ENCODE results near the gene TXN.

Gene TXN

DNA sequence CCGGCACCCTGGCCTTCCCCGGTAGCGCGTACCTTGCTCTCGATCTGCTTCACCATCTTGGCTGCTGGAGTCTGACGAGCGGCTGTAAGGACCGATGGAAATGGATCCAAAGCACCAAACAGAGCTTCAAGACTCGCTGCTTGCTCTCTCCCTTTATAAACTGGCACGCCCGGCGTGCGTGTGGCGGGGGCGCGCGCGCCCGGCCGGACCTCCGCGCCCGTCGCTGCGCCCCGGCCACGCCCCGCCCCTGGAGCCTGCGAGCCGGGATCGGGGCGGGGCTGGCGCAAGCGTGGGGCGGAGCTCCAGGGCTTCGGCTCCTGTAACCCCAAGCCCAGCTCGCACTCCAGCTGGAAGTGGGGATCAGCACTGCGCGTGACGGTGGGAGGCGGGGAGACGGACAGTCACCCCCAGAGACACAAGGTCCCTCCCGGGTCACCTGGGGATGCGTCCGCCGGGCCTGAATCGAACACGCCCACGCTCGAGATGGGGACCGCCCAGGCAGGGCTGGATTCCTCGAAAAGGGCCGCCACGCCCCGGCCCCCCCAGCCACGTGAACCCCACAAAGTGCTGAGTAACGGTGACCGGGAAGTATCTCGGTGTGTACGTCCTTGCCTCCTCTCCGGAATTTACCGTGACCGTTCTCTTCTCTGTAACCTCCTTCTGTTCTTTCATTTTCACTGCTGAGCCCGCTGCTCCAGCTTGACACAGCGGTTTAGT is at the start of gene TXN:
TSS of gene TXN (minus strand) at position 128 of the 717 bp plus-strand sequence. CDS start at position 56, 72 bp downstream.
- DNase-seq (ENCODE audit: low spot score): peak; percentile 99

DNA sequence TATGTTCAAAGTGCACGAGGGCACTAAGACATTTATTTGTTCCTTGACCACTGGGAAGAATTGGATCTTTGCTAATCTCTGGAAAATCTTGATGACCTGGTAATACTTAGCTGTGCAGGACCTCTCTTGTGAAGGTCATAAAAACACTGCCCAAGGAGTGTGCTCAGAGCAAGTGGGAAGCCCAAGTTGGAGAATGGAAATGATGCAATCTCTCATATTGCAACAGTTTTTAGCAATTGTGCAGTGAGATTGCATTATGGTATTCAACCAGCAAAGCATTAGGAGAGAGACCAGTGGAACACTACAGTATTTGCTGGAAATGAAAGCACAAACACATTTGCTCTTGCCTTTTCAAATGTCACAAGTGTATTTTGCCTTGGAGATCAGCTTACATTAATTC is 46.8 kb upstream of the TXN start:
- no peak for DNase-seq (ENCODE audit: low spot score)

DNA sequence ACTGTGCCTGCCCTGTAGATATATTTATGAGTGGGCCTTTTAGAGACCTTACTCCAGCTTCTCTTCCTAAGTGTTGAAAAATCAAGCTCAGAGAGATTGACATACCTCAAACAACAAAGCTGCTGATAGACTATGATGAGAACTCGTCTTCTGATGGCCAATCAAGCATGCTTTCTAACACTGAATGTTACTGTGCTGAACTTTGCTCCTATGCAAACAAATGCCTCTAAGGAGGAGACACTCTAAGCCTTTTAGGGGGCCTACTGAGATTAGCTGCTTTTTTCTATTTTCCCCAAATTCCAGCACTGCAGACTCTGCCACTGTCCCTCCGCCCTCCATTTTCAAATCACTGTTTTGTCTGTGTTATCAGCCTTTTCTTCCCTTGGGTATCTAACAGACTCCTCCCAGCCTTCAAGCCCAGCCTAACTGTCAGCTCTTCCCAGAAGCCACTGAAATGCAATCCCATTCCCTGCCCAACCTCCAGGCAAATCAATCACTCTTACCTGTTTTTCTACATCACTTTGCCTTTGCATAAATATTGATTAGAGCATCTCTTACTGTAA is 41.8 kb upstream of the TXN start:
- no peak for DNase-seq (ENCODE audit: low spot score)

DNA sequence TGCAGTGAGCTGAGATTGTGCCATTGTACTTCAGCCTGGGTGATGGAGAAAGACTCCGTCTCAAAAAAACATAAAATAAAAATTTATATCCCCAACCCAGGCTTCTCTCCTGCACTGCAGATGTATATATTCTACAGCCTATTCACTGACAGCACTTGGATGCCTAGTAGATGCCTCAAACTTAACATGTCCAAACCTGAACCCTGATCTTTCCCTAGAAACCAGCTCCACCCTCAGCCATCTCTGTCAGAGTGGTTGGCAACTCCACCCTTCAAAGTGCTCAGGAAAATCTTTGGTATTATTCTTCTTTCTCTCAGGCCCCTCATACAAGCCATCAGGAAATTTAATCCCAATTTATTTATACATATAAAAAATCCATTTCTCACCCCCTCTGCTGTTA is 36.9 kb upstream of the TXN start:
- no peak for DNase-seq (ENCODE audit: low spot score)

DNA sequence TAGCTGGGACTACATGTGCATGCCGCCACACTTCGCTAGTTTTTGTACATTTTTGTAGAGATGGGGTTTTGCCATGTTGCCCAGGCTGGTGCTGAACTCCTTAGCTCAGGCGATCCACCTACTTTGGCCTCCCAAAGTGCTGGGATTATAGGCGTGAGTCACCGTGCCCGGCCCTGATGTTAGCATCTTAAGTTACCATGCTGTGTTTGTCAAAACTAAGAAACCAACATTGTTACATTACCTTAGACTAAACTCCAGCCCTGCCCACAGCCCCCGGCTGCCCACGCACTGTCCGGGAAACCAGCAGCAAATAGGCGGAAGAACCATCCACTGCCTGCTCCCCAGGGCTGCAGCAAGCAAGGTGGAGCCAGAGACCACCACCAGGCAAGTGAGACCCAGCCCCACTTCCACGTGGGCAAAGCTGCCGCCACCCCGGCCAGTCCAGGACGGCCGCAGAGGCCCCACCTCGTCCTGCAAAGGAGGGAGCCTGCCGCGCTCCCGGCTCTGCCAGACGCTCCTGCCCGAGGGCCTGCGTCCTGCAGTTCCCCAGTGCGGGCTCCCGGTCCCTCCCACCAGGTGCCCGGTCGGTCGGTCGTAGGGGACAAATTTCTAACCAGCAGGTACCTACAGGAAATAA is 35.7 kb upstream of the TXN start:
- DNase-seq (ENCODE audit: low spot score): no peak

DNA sequence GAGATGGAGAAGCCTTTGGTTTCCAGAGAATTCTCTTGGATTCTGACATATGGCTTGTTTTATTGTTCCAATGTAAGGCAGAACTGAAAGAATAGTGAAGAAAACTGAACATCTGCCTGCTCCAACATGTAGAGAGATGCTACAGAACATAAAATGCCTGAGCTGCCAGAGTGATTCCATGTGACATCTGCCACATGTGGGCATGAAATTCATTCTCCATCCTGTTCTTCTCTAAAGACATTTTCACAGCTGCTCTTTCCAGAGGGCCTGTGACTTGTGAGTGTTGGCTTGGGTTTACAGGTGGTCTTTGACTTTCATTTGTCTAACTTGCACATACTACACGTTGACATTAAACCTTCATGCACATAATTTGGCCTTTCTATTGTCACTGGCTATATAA is 33.7 kb upstream of the TXN start:
- DNase-seq (ENCODE audit: low spot score): no peak

DNA sequence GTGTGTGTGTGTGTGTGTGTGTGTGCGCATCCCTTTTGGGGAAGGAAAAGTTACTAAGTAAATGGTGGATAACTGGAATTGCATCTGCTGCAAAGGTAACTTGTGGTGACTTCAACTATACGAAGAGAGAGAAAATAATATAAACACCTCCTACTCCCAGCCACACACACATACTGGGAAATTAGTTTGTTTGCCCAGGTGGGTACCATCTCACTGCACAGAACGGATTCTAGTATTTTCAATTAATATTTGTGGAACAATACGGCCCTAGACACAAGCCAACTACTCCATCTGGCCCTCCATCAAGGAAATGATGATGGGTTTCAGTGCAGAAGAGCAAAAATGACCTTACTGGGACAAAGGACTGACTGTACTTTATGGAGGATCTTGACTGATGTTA is 32.2 kb upstream of the TXN start:
- DNase-seq (ENCODE audit: low spot score): no peak

DNA sequence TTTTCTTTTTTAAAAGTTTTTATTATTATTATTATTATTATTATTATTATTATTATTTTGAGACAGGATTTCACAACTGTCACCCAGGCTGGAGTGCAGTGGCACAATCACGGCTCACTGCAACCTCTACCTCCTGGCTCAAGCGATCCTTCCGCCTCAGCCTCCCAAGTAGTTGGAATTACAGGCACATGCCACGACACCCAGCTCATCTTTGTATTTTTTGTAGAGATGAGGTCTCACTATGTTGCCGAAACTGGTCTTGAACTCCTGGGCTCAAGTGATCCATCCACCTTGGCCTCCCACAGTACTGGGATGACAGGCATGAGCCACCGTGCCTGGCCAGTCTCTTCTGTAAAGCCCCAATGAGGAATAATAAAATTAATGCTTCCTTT is 31.0 kb upstream of the TXN start:
- DNase-seq (ENCODE audit: low spot score): no peak

DNA sequence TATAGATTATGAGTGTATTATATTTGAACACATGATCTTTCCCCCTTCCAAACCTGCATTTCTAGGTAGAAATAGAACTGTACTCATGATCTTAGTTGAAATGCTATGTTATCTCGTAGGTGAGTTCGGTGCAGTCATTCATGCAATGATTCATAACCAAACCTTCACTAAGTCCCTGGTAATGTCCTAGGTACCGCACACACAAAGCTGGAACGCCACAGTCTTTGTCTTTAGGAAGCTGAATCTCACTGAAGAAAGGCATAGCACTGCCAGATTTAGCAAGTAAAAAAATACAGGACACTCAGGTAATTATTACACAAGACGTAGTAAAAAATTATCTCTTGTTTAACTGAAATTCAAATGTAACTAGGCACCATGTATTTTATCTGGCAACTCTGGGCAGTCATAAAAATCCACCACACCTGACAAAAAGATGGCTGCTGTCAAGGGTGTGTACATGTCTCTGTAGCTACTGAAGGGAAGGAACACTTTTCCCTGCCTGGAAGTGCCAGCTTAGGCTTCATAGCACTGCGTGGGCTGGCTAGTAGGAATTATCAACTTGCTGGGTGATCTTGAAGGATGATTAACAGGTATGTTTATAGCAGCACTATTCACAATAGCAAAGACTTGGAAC is 28.0 kb upstream of the TXN start:
- no peak for DNase-seq (ENCODE audit: low spot score)

DNA sequence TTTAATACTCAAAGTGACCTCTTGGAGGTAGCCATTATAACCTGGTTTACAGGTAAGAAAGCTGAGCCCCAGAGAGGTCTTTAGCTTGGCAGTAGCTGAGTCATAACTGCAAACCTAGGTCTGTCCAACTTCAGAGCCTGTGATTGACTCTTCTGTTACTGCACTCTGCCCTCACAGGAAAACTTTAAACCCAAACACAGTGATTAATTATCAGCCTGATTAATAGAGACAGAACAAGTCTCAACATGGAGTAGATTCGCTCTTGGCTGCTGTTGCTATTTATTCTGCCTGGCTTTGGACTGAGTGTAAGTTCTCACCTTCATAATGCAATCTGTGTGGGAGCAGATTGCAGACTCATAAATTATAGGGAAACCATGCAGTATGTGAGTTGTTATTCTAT is 27.4 kb upstream of the TXN start:
- no peak for DNase-seq (ENCODE audit: low spot score)

DNA sequence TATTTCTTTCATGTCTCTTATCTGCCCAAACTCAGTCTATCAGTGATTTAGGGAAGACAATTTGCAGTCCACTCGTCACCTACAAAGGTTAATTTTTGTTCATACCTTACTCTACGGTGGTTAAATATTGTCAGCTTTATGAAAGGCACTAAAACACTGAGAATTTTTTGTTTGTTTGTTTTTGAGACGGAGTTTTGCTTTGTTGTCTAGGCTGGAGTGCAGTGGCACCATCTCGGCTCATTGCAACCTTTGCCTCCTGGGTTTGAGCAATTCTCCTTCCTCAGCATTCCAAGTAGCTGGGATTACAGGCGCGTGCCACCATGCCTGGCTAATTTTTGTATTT is 26.4 kb upstream of the TXN start:
- DNase-seq (ENCODE audit: low spot score): no peak

DNA sequence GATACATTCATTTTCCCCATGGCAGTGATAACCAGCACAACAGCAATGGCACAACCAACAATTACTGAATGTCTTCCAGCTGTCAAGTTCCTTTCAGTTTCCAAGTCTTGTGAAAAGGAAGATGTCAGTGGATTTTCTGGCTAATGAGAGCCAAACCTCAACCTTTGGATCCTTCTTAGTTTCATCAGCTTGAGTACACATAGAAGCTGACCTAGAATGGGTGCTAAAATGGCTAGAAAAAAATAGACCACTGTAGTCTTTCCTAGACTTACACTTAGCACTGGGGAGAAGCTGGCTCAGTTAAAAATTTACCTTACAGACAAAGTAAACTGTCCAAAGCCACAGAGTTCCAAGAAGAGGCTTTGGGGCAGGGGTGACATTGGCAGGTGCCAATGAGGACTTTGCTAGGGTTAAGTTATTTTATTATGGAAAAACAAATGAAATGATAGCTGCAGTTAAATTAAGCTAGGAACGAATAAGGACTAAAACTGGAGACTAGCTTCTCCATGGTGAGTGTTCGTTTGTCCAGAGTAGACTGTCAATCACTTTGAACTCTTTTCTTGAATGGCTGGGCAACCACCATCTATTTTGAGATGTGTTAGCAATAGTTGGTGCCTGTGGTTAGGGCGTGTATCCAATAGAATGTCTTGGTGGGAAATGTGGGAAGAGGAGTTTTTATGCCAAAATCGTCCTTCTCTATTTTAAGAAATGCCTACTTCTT is 25.9 kb upstream of the TXN start:
- DNase-seq (ENCODE audit: low spot score): no peak

DNA sequence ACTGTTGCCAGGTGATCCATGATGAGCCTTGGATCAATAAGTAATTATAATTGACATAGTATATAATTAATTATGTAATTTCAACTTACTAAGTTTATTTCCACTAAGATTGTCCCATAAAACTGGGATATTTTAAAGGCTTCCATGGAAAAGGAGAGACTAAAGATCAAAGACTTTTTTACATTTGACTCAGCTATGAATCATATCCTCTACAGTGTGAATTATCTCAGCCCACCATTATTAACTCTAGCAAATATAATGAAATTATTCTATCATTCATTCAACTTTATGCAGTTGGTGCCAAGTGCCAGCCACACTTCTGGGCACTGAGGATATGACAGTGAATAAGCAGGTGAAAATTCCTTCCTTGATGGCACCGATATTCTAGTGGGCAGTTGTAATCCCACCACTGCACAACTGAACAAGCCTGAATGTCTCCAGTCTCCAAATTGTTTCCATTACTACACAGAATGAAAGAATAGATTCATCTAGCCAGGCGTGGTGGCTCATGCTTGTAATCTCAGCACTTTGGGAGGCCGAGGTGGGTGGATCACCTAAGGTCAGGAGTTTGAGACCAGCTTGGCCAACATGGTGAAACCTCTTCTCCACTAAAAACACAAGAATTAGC is 21.9 kb upstream of the TXN start:
- no peak for DNase-seq (ENCODE audit: low spot score)

DNA sequence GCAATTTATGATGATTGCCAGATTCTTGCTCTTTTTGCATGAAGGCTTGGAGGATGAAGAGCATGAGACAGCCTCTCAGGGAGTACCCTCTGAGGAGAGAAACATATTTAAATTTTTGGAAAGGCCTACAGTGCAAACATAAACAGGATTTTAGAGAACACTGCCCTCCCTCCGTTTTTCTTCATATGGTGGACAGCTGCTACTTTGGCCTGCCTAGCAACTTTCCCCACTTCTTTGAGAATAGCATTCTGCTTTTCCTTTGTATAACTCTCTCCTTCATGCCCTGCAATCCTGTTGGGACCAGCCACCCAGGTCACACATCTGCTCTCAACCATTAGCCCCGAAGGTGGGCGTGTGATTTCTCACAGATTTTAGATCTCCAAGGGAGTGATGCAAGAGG is 20.5 kb upstream of the TXN start:
- no peak for DNase-seq (ENCODE audit: low spot score)

DNA sequence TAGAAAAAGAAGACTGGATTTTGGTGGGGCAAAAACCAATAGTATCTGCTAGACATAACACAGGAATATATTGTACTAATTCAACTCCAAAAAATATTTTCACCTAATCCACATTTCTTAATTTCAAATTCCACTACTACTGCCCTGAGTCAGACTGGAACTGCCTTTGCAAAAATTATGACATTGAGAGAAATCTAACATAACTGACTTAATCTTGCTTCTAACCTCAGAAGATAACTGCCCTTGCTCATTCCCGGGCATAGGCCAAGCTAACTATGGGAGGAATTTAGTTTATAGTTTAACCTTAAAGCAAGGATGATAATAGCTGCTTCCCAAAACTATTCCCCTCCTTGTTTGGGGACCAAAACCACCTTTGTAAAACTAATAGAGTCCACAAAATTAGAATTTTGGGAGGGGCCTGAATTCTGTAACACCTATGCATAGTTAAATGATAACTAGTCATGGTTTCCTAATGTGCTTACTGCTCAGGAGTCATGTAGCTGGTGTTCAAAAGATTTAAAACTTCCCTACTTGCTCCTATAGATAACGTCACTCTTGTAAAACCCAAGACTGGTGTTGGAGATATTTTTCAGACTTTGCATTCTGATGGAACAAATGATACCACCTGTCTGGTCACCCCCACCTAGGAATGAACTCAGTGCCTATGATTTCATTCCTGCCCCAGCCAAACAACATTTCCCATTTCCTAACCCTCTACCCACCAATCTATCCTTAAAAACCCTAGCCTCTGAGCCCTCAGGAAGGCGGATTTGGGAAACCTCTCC is 14.1 kb upstream of the TXN start:
- DNase-seq (ENCODE audit: low spot score): no peak

DNA sequence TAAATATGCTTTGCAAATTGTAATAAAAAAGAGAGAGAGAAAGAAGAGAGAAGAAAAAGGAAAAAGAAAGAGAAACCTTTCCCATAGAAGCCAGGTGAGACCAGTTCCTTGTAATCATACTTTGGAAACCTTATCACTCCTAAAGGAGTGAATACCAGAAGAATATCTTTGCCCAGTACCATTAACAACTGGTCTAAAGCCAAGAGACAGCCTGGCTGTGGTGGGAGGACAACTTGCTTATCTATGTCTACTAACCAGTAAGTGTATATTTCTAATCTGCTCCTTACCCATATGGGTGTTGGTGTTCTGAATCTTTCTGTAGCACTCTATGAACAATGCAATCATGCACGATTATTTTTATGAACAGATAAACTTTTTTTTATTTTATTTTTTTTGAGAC is 10.5 kb upstream of the TXN start:
- DNase-seq (ENCODE audit: low spot score): no peak

DNA sequence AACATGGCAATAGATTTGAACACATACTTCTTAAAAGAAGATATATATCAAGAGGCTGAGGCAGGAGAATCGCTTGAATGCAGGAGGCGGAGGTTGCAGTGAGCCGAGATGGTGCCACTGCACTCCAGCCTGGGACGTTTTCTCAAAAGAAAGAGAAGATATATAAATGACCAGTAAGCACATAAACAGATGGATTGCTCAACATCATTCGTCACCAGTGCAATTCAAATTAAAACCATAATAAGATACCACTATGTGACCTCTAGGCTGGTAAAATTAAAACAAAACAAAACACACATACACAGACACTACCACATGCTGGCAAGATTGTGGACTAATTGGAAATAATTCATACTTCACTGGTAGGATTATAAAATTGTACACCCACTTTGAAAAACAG is 5.3 kb upstream of the TXN start:
- no peak for DNase-seq (ENCODE audit: low spot score)

DNA sequence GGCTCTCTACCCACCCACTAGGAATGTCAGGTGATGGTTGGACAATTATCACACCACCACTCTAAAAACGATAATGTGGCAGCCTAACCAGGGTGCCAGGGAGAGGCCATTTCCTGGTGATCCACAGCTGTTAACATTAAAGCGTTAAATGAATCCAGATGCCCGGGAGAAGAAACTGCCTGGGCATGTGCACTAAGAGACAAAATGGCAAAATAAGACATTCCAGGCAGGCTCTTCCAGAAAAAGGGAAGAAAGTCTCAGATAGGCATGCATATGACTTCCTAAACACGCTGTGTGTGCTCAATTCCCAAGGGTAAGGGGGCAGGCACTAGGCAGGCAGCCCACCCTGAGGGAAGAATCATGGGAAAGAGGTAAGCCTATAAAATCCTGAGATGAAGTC is 4.6 kb upstream of the TXN start:
- no peak for DNase-seq (ENCODE audit: low spot score)

DNA sequence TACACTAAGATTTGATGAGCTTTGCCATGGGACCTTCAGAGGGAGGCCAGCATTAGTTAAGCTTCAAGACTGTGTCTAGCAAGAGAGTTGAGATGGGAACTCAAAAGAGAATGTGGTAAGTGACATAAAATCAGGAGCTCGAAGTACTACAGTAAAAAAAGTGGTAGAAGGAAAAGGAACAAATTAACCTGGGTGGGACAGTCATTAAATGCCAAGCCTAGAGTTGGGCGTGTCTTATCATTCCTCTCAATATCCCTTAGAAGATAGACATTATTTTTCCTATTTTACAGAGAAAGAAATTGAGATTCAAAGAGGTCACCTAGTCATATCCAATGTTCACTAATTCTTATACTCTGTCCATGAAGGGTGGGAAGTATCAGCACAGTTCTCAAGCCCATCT is 3.3 kb upstream of the TXN start:
- no peak for DNase-seq (ENCODE audit: low spot score)

DNA sequence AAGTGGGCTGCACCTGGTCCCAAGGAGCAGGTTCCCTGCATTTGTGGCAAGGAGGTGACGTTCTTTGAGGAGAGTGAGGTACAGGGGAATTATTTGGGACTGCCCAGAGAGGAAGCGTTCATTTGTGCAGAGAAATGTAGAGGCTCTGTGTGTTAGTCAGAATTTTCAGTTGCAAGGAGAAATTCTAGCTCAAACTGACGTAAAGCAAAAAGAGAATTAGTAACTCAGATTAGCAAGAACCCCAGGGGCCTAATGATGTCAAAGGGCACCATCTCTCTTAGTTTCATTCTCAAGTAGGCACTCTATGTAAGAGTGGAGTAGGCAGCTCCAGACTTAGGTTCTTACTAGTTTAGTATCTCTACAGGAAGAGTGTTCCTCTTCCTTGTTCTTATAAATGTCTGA is 2.4 kb upstream of the TXN start:
- DNase-seq (ENCODE audit: low spot score): no peak

DNA sequence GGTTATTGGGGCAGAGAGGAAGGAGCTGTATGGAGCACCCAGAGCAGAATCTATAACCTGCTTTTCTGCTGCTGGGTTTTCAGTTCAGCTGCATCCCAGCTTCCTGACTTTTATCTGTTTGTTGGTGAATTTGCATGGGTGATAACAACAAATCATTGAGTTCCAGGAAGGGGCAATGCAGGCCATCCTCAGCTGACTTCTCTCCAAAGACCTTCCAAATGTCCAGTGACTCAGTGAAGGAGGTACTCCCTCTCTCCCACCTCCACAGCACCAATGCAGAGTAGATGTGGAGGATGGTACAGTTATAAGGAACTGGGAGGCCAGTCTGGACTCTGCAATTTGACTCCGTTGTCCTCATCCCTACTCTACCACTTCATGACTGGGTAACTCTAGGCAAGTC is 1.6 kb upstream of the TXN start:
- no peak for DNase-seq (ENCODE audit: low spot score)
